Measurements from ENCODE around the gene FERMT3. TPM values are rescaled to one million over a fixed set of nuclear protein-coding genes. Genes with fewer than 3 reads are reported as not detected.

Gene FERMT3
- total RNA-seq, 1 donor from 2014 or later = 1.4 TPM

- Mint-ChIP-seq H3K36me3 (ENCODE audit: unreplicated experiment) (peaks cover 2% of the 10 kb centered on the region), H3K4me3 (ENCODE audit: unreplicated experiment) (peak overlapping the region; percentile 80), H3K4me1 (ENCODE audit: unreplicated experiment) (peaks cover 50% of the 10 kb centered on the region), H3K27ac (ENCODE audit: unreplicated experiment) (no peak overlapping the region), H3K9me3 (ENCODE audit: unreplicated experiment) (no peaks in the 10 kb centered on the region), H3K27me3 (ENCODE audit: unreplicated experiment) (no peaks in the 10 kb centered on the region)
- no peak for DNase-seq (ENCODE audit: extremely low spot score, unreplicated experiment)
- no peak for TF ChIP-seq CTCF (IDR thresholded peaks at IDR 0.05)
These were observed 25.9 kb downstream of the FERMT3 start for GRCh38 chr11:64232182-64232966.

GRCh38 chr11:64232967-64233315 lies 26.4 kb downstream of the FERMT3 start:
- Mint-ChIP-seq H3K9me3 (ENCODE audit: unreplicated experiment) (no peaks in the 10 kb centered on the region), H3K4me3 (ENCODE audit: unreplicated experiment) (peak overlapping the region; percentile 40), H3K27me3 (ENCODE audit: unreplicated experiment) (no peaks in the 10 kb centered on the region), H3K4me1 (ENCODE audit: unreplicated experiment) (peaks cover 46% of the 10 kb centered on the region), H3K27ac (ENCODE audit: unreplicated experiment) (no peak overlapping the region), H3K36me3 (ENCODE audit: unreplicated experiment) (peaks cover 2% of the 10 kb centered on the region)
- TF ChIP-seq CTCF (IDR thresholded peaks at IDR 0.05) = no peak
- DNase-seq (ENCODE audit: extremely low spot score, unreplicated experiment) = no peak

- no peak for TF ChIP-seq CTCF (IDR thresholded peaks at IDR 0.05)
- Mint-ChIP-seq H3K36me3 (ENCODE audit: unreplicated experiment) (peaks cover 2% of the 10 kb centered on the region), H3K4me3 (ENCODE audit: unreplicated experiment) (peak within 1 kb of the TSS; percentile 78), H3K4me1 (ENCODE audit: unreplicated experiment) (peaks cover 44% of the 10 kb centered on the region), H3K27ac (ENCODE audit: unreplicated experiment) (peak within 1 kb of the TSS; percentile 57), H3K9me3 (ENCODE audit: unreplicated experiment) (no peaks in the 10 kb centered on the region), H3K27me3 (ENCODE audit: unreplicated experiment) (no peaks in the 10 kb centered on the region)
- DNase-seq (ENCODE audit: extremely low spot score, unreplicated experiment) = no peak
These were observed 27.5 kb downstream of the FERMT3 start, which contains the start of gene VEGFB for GRCh38 chr11:64233913-64234586. VEGFB (plus strand) TSS chr11:64234584; CDS start chr11:64234834, 250 bp downstream.

- DNase-seq (ENCODE audit: extremely low spot score, unreplicated experiment) = no peak
- H3K36me3 Mint-ChIP-seq (ENCODE audit: unreplicated experiment) = peaks cover 2% of the 10 kb centered on the region
- no peaks in the 10 kb centered on the region for H3K27me3 Mint-ChIP-seq (ENCODE audit: unreplicated experiment)
- H3K9me3 Mint-ChIP-seq (ENCODE audit: unreplicated experiment) = no peaks in the 10 kb centered on the region
- H3K27ac Mint-ChIP-seq (ENCODE audit: unreplicated experiment) = peak overlapping the region; percentile 56
- TF ChIP-seq CTCF (IDR thresholded peaks at IDR 0.05) = no peak
- peaks cover 36% of the 10 kb centered on the region for H3K4me1 Mint-ChIP-seq (ENCODE audit: unreplicated experiment)
- peak overlapping the region; percentile 78 for H3K4me3 Mint-ChIP-seq (ENCODE audit: unreplicated experiment)
These were observed 28.3 kb downstream of the FERMT3 start for GRCh38 chr11:64234647-64235379.

All from osteocyte (in vitro differentiated cells).